ENCODE results near the gene MOAP1. TPM values are rescaled to one million over a fixed set of nuclear protein-coding genes. Genes with fewer than 3 reads are reported as not detected.
"Not testable (repeated sequence)": the region's sequence is repeated elsewhere in the genome, so short reads cannot be mapped to it uniquely, and the experiment has no call there.

The MOAP1 gene
- total and polyA plus RNA-seq, 2 donors = 29.7 to 37.9 TPM

DNA sequence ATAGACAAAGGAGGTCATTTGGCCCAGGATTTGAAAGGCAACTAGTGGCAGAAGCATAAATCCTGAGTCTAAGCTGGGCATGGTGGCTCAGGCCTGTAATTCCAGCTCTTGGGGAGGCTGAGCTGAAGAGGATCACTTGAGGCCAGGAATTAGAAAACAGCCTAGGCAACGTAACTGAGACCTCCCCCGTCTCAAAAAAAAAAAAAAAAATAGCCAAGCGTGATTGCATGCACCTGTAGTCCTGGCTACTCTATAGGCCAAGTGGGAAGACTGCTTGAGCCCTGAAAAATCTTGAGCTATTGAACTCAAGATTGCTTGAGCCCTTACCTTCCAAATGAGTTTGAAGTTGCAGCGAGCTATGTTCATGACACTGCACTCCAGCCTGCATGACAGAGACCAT lies 14.3 kb upstream of the MOAP1 start:
- no peaks in the 10 kb centered on the region for H3K9me3 ChIP-seq (ENCODE audit: control insufficient read depth in 2 of 2, insufficient read depth in 1 of 2, low read length in 1 of 2)
- H3K4me3 ChIP-seq (ENCODE audit: low read length in 2 of 2) = no peak overlapping the region
- peaks cover 2% of the 10 kb centered on the region in 2 donors for H3K36me3 ChIP-seq (ENCODE audit: control insufficient read depth in 2 of 2, insufficient read depth in 2 of 2, low read length in 1 of 2)
- 85% methylated on average over 4 of the region's 4 CpGs for WGBS
- no peaks in the 10 kb centered on the region for H3K27me3 ChIP-seq (ENCODE audit: control insufficient read depth in 2 of 2, insufficient read depth in 1 of 2, low read length in 1 of 2)
- DNase-seq (ENCODE audit: low read depth in 6 of 9, low spot score in 9 of 9) = no peak
- no peaks in the 10 kb centered on the region for H3K4me1 ChIP-seq (ENCODE audit: control insufficient read depth in 2 of 2, insufficient read depth in 2 of 2, low read length in 2 of 2)
- H3K27ac ChIP-seq (ENCODE audit: low read depth in 1 of 2, low read length in 1 of 2) = no peak overlapping the region

DNA sequence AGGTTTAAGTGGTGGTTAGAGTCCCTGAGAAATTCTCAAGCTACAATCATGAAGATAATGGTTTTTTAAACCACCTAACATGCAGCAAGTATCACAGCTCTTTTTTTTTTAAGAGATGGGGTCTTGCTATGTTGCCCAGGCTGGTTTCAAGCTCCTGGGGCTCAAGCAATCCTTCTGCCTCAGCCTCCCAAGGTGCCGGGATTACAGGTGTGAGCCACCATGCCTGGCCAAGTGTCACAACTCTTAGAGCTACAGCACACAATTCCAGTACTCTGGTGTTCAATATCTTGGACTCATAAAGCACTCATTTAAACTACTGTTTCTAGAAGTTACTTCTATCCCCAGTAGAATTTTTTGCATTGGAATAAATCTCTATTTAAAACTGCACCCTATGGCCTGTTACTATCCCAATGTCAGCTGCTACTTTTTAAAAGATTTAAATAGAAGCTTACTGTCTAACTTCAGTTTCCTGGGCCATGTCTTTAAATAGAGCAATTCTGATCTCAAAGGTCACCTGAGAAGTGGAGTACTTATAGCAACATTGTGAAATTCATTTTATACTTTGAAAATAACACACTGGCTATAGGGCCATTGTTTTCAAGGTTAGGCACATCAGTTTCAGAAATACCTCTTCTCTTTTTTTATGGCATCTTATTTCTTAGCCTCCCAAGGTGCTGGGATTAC lies 10.8 kb upstream of the MOAP1 start:
- H3K27ac ChIP-seq (ENCODE audit: low read depth in 1 of 2, low read length in 1 of 2) = no peak overlapping the region
- no peak for DNase-seq (ENCODE audit: low read depth in 6 of 9, low spot score in 9 of 9)
- WGBS = 98% methylated on average over 1 of the region's 1 CpG

DNA sequence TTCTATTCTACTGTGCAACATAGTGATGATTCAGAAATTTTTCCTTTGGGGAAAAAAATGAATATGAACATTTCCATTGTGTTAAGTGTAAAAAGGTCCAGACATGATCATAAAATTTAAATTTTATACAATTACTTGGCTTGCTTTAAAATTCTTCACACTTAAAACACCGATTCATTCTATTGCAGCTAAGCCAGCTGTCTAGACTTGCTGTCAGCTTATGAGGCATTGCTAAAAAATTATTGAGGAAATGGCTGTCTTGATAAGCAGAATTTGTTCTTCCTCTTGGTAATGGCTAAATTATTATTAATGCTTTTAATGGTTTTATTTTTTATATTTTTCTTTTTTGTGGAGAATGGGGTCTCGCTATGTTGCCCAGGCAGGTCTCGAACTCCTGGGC lies 2.3 kb upstream of the MOAP1 start:
- WGBS = 97% methylated on average over 3 of the region's 3 CpGs
- H3K4me3 ChIP-seq (ENCODE audit: low read length in 2 of 2) = no peak overlapping the region
- H3K36me3 ChIP-seq (ENCODE audit: control insufficient read depth in 2 of 2, insufficient read depth in 2 of 2, low read length in 1 of 2) = peaks cover 11 to 15% of the 10 kb centered on the region in 2 donors
- H3K27me3 ChIP-seq (ENCODE audit: control insufficient read depth in 2 of 2, insufficient read depth in 1 of 2, low read length in 1 of 2) = no peaks in the 10 kb centered on the region
- peaks cover 14 to 16% of the 10 kb centered on the region in 2 donors for H3K4me1 ChIP-seq (ENCODE audit: control insufficient read depth in 2 of 2, insufficient read depth in 2 of 2, low read length in 2 of 2)
- H3K9me3 ChIP-seq (ENCODE audit: control insufficient read depth in 2 of 2, insufficient read depth in 1 of 2, low read length in 1 of 2) = no peaks in the 10 kb centered on the region
- no peak for DNase-seq (ENCODE audit: low read depth in 6 of 9, low spot score in 9 of 9)
- H3K27ac ChIP-seq (ENCODE audit: low read depth in 1 of 2, low read length in 1 of 2) = no peak overlapping the region

More for the DNA sequence above, 10.8 kb upstream of the MOAP1 start:
- no peaks in the 10 kb centered on the region for H3K27me3 ChIP-seq (ENCODE audit: control insufficient read depth in 2 of 2, insufficient read depth in 1 of 2, low read length in 1 of 2)
- no peaks in the 10 kb centered on the region for H3K9me3 ChIP-seq (ENCODE audit: control insufficient read depth in 2 of 2, insufficient read depth in 1 of 2, low read length in 1 of 2)
- H3K4me3 ChIP-seq (ENCODE audit: low read length in 2 of 2) = no peak overlapping the region
- no peaks in the 10 kb centered on the region for H3K4me1 ChIP-seq (ENCODE audit: control insufficient read depth in 2 of 2, insufficient read depth in 2 of 2, low read length in 2 of 2)
- H3K36me3 ChIP-seq (ENCODE audit: control insufficient read depth in 2 of 2, insufficient read depth in 2 of 2, low read length in 1 of 2) = peaks cover 2 to 3% of the 10 kb centered on the region in 2 donors

DNA sequence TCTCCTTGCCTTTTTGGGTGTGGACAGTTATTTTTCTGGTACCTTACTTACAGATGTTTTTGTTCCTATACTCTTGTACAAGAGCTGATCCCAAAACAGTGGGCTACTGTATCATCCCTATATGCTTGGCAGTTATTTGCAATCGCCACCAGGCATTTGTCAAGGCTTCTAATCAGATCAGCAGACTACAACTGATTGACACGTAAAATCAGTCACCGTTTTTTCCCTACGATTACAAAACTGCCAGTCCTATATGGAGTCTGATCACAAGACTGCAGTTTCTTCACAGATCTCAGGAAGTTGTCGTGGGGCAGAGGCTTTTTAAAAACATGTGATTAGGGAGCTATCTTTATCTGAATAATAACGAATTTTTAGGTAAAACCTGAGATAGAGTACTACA lies 1.8 kb upstream of the MOAP1 start:
- no peak for DNase-seq (ENCODE audit: low read depth in 6 of 9, low spot score in 9 of 9)
- 94% methylated on average over 6 of the region's 6 CpGs for WGBS
- no peak overlapping the region for H3K27ac ChIP-seq (ENCODE audit: low read depth in 1 of 2, low read length in 1 of 2)
- H3K4me3 ChIP-seq (ENCODE audit: low read length in 2 of 2) = no peak overlapping the region
- peaks cover 14 to 18% of the 10 kb centered on the region in 2 donors for H3K36me3 ChIP-seq (ENCODE audit: control insufficient read depth in 2 of 2, insufficient read depth in 2 of 2, low read length in 1 of 2)
- H3K9me3 ChIP-seq (ENCODE audit: control insufficient read depth in 2 of 2, insufficient read depth in 1 of 2, low read length in 1 of 2) = no peaks in the 10 kb centered on the region
- H3K27me3 ChIP-seq (ENCODE audit: control insufficient read depth in 2 of 2, insufficient read depth in 1 of 2, low read length in 1 of 2) = no peaks in the 10 kb centered on the region
- H3K4me1 ChIP-seq (ENCODE audit: control insufficient read depth in 2 of 2, insufficient read depth in 2 of 2, low read length in 2 of 2) = peaks cover 14 to 16% of the 10 kb centered on the region in 2 donors

DNA sequence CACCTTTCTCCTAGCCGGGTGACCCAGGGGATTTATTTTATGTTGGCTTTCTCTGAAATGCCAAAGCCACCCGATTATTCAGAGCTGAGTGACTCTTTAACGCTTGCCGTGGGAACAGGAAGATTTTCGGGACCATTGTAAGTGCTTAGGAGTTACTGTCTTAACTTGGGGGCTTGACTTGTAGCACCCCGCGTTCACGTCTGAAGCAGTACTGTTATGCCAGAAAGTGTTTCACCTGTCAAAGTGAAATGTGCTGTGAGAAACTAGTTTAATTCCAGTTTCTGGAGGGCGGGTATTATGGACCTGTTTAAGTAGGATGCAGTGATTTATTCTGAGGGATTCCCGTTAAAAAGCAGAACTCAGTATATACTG lies 638 bp upstream of the MOAP1 start:
- Histone ChIP-seq H3K4me3 (ENCODE audit: low read length in 2 of 2) (peak overlapping the region; percentile 72 to 96), H3K27me3 (ENCODE audit: control insufficient read depth in 2 of 2, insufficient read depth in 1 of 2, low read length in 1 of 2) (no peaks in the 10 kb centered on the region), H3K9me3 (ENCODE audit: control insufficient read depth in 2 of 2, insufficient read depth in 1 of 2, low read length in 1 of 2) (no peaks in the 10 kb centered on the region), H3K4me1 (ENCODE audit: control insufficient read depth in 2 of 2, insufficient read depth in 2 of 2, low read length in 2 of 2) (peaks cover 14 to 16% of the 10 kb centered on the region in 2 donors), H3K36me3 (ENCODE audit: control insufficient read depth in 2 of 2, insufficient read depth in 2 of 2, low read length in 1 of 2) (peaks cover 16 to 18% of the 10 kb centered on the region in 2 donors), H3K27ac (ENCODE audit: low read depth in 1 of 2, low read length in 1 of 2) (peak overlapping the region; percentile 73 to 97)
- DNase-seq (ENCODE audit: low read depth in 6 of 9, low spot score in 9 of 9) = peak in 2 of 9 donors; percentile 21 to 54
- WGBS = 2% methylated on average over 10 of the region's 10 CpGs

DNA sequence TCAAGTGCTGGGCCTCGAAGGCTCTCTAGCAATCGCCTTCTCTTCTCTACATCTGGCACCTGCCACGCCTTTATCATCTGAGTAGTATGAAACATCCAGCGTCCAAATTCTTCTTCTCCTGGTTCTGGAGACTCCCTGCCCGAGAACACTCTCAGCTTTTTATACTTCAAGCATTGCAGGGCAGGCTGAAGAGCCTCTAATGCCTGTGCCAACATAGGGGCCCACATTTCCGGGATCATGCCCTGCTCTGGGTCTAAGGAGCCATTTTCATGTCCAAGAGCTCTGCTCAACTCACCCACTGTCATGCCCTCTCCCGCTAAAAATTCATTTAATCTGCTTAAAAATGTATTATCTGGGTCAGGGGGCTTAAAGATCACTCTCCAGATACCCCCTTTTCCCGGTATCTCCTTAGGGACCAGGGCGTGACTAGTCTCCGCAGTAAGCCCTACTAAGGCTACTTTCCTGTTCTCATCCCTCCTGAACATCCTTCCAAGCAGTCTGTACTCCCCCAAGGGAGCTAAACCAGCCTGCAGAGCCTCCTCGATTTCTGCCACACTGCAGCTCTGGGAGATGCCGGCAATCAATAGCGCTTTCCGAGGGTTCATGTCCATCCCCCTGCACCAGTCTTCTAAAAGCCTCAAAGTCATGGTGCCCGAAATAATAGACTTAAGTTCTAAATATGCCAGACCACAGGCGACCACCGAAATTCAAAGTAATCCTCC lies 940 bp downstream of the MOAP1 start:
- WGBS = 57% methylated on average over 17 of the region's 17 CpGs
- Histone ChIP-seq H3K9me3 (ENCODE audit: control insufficient read depth in 2 of 2, insufficient read depth in 1 of 2, low read length in 1 of 2) (no peaks in the 10 kb centered on the region), H3K4me1 (ENCODE audit: control insufficient read depth in 2 of 2, insufficient read depth in 2 of 2, low read length in 2 of 2) (peaks cover 14 to 16% of the 10 kb centered on the region in 2 donors), H3K4me3 (ENCODE audit: low read length in 2 of 2) (peak overlapping the region; percentile 94 to 96), H3K27me3 (ENCODE audit: control insufficient read depth in 2 of 2, insufficient read depth in 1 of 2, low read length in 1 of 2) (no peaks in the 10 kb centered on the region), H3K27ac (ENCODE audit: low read depth in 1 of 2, low read length in 1 of 2) (peak overlapping the region; percentile 32 to 99), H3K36me3 (ENCODE audit: control insufficient read depth in 2 of 2, insufficient read depth in 2 of 2, low read length in 1 of 2) (peaks cover 16 to 17% of the 10 kb centered on the region in 2 donors)
- no peak for DNase-seq (ENCODE audit: low read depth in 6 of 9, low spot score in 9 of 9)

DNA sequence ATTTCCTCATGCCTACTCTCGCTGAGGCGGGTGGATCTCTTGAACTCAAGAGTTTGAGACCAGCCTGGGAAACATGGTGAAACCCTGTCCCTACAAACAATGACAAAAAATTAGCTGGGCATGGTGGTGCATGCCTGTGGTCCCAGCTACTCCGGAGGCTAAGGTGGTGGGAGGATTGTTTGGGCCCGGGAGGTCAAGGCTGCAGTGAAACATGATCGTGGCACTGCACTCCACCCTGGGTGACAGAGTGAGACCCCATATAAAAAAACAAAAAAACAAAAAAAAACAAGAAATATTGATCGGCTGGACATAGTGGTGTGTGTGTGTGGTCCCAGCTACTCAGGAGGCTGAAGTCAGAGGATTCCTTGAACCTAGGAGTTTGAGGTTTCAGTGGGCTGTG lies 9.2 kb downstream of the MOAP1 start:
- H3K4me1 ChIP-seq (ENCODE audit: control insufficient read depth in 2 of 2, insufficient read depth in 2 of 2, low read length in 2 of 2) = no peaks in the 10 kb centered on the region
- H3K27me3 ChIP-seq (ENCODE audit: control insufficient read depth in 2 of 2, insufficient read depth in 1 of 2, low read length in 1 of 2) = no peaks in the 10 kb centered on the region
- DNase-seq (ENCODE audit: low read depth in 6 of 9, low spot score in 9 of 9) = no peak
- no peak overlapping the region for H3K4me3 ChIP-seq (ENCODE audit: low read length in 2 of 2)
- WGBS = 95% methylated on average over 6 of the region's 6 CpGs
- no peaks in the 10 kb centered on the region for H3K9me3 ChIP-seq (ENCODE audit: control insufficient read depth in 2 of 2, insufficient read depth in 1 of 2, low read length in 1 of 2)
- no peaks in the 10 kb centered on the region for H3K36me3 ChIP-seq (ENCODE audit: control insufficient read depth in 2 of 2, insufficient read depth in 2 of 2, low read length in 1 of 2)
- H3K27ac ChIP-seq (ENCODE audit: low read depth in 1 of 2, low read length in 1 of 2) = no peak overlapping the region

DNA sequence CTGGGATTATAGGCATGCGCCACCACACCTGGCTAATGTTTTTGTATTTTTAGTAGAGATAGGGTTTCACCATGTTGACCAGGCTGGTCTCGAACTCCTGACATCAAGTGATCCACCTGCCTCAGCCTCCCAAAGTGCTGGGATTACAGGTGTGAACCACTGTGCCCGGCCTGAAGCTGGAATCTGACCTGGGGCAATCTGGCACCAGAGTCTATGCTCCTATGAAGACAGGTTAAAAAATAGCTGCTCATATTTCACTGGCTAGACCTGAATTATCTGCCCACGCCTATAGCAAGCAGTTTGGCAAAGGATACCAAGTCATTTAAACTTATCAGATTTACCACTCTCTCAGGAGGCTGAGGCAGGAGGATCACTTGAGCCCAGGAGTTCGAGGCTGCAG lies 10.0 kb downstream of the MOAP1 start:
- not testable (repeated sequence) for DNase-seq (ENCODE audit: low read depth in 6 of 9, low spot score in 9 of 9); H3K9me3 ChIP-seq (ENCODE audit: control insufficient read depth in 2 of 2, insufficient read depth in 1 of 2, low read length in 1 of 2); H3K4me3 ChIP-seq (ENCODE audit: low read length in 2 of 2); H3K36me3 ChIP-seq (ENCODE audit: control insufficient read depth in 2 of 2, insufficient read depth in 2 of 2, low read length in 1 of 2); H3K4me1 ChIP-seq (ENCODE audit: control insufficient read depth in 2 of 2, insufficient read depth in 2 of 2, low read length in 2 of 2); H3K27ac ChIP-seq (ENCODE audit: low read depth in 1 of 2, low read length in 1 of 2); H3K27me3 ChIP-seq (ENCODE audit: control insufficient read depth in 2 of 2, insufficient read depth in 1 of 2, low read length in 1 of 2)
- 95% methylated on average over 5 of the region's 5 CpGs for WGBS

DNA sequence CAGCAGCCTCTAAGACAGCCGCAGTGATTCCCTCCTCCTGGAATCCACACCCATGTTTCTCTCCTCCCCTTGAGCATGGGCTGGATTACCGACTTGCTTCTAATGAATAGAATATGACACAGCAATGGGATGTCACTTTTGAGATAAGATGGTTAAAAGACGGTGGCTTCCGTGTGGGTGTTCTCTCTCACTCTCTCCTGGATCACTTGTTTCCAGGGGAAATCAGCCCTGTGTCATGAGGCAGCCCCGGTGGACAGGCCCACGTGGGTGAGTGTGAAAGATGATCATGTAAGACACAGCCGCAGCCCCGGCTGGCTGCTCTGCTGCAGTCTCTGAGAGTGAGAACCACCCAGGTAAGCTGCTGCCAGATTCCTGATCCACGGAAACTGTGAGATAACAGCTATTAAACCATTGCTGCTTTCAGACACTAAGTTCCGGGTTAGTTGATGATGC lies 10.7 kb downstream of the MOAP1 start:
- no peak for DNase-seq (ENCODE audit: low read depth in 6 of 9, low spot score in 9 of 9)
- WGBS = 81% methylated on average over 10 of the region's 10 CpGs
- H3K36me3 ChIP-seq (ENCODE audit: control insufficient read depth in 2 of 2, insufficient read depth in 2 of 2, low read length in 1 of 2) = no peaks in the 10 kb centered on the region

More for the DNA sequence above, 10.7 kb downstream of the MOAP1 start:
- Histone ChIP-seq H3K27ac (ENCODE audit: low read depth in 1 of 2, low read length in 1 of 2) (no peak overlapping the region), H3K27me3 (ENCODE audit: control insufficient read depth in 2 of 2, insufficient read depth in 1 of 2, low read length in 1 of 2) (no peaks in the 10 kb centered on the region), H3K9me3 (ENCODE audit: control insufficient read depth in 2 of 2, insufficient read depth in 1 of 2, low read length in 1 of 2) (no peaks in the 10 kb centered on the region), H3K4me1 (ENCODE audit: control insufficient read depth in 2 of 2, insufficient read depth in 2 of 2, low read length in 2 of 2) (no peaks in the 10 kb centered on the region), H3K4me3 (ENCODE audit: low read length in 2 of 2) (no peak overlapping the region)
